ENCODE measurements around the gene S100PBP.
A peak's percentile ranks its signal among the peaks of the same experiment; 100 is the strongest.

S100PBP gene

DNA sequence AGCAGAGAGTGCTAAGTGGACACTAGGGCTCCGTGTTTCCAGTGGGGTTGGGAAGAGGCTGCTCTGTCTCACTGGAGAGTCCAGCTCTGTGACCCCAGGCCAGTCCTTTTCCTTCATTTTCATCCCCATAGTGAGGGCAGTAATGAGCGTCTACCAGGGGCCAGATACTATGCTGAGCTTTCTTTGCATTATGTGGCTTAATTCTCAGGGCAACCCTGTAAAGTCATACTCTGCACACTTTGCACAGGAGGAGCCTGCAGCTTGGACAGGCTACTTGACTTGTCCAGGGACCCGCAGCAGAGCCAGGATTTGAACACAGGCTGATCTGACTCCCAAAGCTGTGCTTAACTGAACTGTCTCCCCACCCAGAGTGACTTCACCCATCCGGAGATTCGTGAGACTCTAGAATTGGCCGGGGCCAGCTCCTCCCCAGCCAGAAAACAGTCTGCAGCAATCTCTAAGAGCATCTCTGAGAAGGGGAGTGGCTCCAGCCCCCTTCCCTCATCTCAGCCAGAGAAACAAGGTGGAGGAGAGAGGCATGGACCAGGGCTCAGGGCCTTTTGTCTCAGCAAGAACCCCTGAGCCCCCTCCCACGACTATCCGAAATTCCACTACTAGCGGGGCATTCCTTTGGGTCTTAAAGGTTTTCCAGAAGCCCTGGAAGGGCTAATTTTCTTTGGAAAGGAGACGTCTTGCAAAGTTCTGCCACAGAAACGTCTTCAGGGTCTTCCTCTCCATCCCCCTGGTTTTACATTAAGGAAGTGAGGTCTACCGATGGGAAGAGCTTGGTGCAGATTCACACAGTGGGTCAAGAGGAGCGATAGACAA is 54.1 kb downstream of the S100PBP start:
- peak; percentile 9 to 33 for DNase-seq

DNA sequence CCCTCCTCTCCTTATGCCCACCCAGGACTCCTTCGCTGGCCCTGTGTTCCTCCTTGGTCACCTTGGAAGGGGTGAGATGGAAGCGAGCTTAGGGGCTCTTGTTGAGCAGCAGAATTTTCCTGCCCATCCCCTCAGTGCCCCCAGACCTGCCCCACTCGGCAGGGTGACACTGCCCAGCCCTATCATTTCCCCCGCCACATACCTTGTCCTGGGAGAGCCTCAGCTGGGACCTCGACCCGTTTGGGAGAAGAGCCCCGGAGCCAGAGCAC is 54.7 kb downstream of the S100PBP start:
- no peak for DNase-seq

DNA sequence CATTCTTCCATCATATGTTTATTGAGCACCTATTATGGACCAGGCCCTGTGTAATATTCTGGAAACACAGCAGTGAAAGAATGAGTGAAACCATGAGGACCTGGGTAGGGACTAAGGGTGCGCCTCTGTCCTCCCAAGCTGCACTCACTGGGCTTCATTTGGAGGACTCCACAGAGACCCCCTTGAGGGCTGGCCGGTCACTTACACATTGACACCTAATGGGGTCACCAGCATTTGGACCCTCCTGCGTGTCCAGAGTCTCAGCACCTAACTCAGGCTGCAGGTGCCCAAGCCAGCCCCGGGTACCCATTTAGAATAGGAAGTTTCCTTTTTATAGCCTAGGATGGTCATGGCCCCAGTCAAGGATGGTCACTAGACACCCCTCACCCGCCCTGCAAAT is 56.0 kb downstream of the S100PBP start:
- DNase-seq = no peak

DNA sequence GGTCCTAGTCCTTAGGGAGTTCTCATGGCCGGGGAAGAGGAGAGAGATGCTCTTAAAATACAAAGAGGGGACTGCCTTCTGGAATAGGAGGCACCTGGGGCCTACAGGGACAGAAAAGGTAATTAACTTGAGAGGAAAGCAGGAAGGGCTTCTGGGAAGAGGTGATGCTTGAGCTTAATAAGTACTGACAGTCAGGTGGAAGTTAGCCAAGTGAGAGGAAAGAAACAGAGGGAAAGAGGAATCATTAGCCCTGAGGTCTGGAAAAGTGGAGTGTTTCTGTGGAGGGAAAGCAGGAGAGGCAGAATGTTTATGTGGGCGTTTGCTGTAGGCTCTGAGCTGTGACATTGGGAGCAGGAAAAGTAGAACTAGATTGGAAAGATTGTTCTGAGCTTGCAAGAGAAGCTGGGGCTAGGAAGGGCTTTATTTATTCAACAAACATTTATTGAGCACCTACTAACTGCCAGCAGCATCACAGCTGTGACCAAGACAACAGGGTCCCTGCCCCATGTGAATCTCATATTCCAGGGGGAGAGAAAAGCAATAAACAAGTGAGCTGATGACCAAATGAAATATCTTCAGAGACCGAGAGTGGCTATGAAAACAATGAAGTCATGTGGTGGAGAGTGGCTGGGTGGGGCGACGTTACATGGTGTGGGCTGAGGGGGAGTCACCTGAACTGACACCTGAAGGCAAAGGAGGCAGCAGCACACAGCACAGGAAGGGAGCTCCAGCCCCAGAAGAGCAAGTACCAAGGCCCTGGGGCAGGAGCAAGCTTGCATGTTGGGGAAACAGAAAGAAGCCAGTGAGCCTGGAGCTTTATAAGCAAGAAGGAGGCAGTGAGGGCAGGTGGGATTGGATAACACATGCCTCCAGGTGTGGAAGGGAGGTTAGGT is 57.7 kb downstream of the S100PBP start:
- DNase-seq = no peak

DNA sequence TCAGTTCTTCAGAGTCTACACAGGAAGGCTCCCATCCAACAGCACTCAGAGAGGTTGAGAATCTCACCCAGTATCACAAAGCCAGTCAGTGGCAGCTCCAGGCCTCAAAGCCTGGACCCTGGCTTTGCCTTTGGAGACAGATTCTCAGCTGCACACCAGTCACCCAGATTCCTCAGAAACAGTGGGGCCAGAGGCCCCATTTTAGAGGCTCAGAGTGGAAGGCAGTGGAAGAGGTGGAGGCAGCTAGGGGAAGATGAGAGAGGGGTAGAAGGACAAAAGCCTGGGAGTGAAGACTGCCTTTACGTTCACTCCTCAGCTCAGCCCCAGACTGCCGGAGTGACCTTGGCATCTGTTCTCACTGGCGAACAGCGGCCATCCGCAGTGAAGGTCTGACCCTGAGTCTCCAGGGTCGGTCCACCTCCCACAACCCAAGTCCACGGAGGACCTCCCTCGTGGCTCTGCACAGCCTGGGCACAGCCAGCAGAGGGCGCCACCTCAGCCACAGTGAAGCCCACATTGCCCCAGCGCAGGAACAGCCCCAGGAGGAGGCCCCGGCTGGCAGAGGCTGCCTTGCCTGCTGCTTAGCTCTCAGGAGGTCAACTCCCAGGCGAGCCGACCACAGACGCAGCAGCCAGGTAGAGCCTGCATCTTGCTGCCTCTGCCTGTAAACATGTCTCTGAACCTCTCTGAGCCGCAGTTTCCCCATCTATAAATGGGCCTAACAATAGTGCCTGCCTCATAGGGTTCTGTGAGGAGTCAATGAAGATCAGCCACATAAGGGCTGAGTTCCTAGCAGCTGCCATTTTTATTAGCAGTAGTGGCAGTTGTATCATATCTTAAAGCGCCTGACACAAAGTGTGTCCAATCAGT is 59.1 kb downstream of the S100PBP start:
- DNase-seq = peak; percentile 42 to 68

DNA sequence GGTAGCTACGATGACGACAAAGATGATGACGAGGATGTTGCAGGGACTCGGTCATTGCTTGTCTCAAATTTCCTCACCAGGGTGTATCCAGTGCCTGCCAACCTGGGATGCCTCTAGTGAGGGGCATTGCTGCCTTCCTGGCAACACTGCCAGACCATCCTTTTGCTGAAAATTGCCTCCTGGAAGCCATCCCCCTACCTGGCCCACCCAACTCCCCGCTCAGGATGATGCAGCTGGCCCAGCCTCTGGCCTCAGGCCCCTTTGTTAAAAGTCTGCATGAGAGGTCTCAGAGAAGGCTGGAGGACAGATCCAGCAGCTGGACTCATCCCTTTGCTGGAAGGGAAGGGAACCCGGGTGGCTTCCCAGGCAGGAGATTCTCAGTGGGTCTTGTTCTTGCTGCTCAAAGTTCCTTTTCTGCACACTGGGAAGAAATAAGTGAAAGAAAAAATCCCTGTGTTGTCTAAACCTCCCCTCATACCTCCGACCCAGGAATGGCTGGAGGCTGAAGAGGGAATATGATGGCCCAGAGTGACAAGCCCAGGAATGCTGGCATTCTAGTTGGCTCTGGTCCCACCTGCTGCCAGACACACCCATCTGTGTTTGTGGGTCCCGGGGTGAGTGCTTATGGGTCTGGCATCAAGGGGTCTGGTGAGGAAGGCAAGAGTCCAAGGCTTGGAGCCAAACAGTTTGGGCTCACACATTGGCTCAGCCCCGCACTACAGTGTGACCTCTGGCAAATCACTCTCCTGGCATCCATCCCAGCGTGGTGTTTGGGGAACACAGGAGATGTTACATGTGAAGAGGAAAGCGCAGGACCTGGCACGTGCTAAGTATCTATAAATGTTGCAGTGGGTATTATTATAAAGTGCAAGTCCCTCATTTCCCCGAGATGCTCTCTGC is 60.0 kb downstream of the S100PBP start:
- DNase-seq = no peak

DNA sequence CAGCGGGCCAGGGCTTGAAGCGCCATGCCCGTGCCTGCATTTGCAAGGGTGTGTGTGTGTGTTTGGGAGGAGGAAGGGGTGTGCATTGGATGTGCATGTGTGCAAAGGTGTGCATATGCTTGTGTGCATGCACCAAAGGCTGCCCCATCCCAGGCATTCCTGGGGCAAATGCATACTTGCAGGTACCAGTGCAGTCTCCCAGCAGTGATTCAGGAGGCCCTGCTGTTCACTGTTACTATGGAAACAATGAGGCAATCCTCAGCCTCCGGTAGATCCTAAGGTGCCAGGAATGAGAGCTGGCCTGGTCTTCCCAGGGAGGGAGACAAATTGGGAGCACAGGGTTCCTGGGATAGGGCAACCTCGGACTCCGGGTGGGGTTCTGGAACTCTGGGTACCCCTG is 60.7 kb downstream of the S100PBP start:
- peak; percentile 3 to 68 for DNase-seq

DNA sequence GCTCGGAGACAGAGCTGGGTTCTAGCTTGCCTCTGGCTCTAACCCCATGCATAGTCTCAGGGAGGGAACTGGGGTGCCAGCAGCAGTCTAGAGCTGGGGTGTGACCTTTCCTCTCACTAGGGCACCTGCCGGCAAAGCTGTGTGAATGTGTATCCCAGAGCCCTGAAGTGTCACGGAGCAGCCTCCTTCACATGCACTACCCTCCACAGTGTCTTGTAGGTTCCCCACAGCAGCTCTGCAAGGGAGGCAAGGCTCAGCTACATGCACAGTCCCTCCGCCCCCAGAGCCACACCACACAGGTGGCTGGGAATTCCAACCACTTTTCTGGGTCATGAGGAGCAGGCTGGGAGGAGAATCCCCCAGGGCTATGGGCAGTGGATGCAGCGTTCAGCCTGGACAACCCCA is 61.2 kb downstream of the S100PBP start:
- peak in 1 of 2 experiments; percentile 27 for DNase-seq

DNA sequence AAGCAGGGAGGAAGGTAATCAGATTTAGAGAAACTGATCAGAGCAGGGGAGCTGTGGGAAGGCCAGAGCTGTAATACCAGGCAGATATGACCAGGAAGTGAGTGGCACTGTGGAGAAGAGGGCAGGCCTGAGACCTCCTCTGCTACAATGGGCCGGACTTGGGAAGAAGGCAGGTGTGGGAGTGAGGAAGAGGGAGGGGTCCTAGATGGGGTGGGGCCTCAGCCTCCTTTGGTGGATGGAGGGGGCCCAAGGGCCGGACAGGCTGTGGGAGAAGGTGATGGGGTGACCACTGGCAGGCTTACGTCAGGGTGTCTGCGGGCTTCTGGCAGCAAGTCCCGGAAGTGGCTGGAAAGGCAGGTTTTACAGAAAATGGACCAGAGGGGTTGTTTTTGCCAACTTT is 63.8 kb downstream of the S100PBP start:
- DNase-seq = peak in 1 of 2 experiments; percentile 26

DNA sequence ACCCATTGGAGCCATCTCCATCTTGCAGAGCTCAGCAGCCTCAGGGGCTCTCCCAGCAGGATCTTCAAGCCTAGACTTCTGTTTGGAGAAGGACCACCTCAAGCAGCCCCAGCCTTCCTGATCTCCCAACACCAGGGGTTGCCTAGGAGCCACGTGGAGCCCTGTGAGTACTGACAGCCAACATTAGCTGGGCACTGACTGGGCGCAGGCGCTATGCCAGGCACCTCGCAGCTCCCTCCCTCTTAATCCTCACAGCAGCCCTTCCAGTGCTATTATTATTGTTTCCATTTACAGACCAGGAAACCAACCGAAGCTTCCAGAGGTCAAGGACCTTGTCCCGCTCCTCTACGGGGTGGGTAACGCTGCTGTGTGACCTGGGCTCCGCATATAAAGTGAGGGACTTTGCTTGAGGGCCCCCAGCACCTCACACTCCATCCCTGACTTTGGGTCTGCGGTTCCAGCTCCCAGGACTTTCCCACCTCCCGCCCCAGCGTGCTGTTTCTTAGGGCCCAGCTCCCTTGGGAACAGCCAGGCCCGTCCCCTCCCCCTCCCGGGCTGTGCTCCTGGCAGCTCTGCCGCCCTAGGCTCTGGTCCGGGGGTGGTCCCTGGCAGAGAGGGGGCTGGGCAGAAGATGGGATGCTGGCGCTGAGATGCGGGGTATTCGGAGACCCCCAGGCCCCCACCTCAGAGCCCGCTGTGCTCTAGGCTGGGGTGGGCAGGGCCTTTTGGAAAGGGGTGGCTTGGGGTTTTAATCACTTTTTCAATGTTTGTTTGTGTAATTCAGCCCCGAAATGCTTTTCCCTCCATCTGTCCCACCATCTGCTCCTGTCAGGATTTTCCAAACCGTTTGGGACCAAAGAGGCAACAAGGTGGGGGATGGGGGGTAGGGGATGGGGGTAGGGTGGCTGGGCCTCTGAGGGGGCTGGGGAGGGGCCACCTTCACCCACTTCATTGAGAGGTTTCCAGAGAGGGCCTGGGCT is 64.7 kb downstream of the S100PBP start:
- DNase-seq = peak; percentile 96 to 98

DNA sequence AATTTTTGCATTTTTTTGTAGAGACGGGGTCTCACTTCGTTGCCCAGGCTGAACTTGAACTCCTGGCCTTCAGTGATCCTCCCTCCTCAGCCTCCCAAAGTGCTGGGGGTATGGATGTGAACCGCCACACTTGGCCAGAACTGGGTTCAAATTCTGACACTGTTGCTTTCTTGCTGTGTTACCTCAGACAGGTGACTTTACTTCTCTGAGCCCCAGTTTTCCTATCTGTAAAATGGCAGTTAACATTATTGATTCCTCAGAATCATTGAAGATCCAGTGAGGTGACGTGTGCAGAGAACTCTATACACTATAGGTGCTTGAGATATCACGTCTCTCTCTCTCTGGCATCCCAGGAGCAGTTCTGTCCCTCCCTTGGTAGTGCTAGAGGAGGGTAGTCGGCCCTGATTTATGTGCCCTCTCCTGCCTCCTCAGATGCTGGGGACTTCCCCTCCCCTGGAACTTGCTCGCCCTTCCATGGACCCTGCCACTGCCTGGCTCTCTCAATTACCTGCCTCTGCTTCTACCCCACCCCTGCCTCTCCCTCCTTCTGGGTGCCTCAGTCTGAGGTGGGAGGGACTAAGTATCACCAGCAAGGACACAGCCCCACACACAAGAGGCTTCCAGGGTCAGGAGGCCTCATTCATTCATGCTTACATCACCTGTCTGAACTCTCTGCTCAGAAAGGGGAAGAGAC is 66.0 kb downstream of the S100PBP start:
- DNase-seq = peak; percentile 38 to 53

DNA sequence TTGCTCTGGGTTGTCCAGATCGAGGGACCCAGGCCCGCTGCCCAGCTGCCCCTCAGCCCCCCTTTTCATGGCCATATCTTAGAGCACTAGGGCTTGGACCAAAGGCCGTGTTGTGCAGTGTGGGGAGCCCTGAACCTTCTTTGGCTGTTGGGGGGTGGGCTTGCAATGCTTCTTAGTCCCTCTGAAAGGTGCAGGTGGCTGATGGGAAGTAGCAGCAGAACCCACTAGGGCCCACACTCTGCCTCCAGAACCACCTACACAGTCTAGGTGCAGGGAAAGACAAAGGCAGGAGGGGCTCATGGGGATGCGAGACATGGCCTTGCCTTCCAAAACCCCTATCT is 66.5 kb downstream of the S100PBP start:
- no peak for DNase-seq

DNA sequence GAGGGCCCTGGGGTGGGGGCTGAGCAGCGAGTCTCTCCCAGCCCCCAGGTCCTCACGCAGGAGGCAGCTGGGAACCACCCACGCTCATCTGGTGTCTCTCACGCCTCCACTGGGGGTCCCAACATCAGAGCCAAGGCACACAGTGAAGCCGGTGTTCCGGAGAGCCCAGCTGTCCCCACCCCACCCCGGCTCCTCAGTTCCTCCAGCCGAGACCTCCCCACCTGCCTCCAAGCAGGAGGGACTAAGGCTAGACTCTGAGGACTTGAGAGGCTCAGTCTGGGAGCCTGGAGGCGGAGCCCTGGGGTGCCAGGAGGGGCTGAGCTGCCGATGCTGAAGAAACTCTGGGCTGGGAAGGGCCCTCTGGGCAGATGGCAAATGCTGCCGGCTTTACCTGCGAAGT is 67.3 kb downstream of the S100PBP start:
- peak; percentile 93 to 95 for DNase-seq

DNA sequence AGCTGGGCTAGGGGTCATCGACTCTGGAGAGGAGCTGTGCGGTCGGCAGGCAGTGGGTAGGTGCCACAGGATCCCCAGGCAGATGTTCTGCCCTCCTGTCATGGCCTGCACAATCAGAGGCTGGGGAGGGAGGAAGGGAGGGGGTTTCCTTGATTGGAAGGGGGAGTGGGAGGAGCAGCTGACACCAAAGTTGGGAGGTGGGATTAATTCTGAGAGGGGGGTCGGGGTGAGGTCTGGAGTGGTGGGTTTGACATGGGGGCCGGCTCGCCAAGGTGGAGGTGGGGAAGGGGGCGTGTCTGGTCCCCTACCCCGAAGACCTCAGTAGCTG is 68.2 kb downstream of the S100PBP start:
- DNase-seq = peak; percentile 77 to 83

DNA sequence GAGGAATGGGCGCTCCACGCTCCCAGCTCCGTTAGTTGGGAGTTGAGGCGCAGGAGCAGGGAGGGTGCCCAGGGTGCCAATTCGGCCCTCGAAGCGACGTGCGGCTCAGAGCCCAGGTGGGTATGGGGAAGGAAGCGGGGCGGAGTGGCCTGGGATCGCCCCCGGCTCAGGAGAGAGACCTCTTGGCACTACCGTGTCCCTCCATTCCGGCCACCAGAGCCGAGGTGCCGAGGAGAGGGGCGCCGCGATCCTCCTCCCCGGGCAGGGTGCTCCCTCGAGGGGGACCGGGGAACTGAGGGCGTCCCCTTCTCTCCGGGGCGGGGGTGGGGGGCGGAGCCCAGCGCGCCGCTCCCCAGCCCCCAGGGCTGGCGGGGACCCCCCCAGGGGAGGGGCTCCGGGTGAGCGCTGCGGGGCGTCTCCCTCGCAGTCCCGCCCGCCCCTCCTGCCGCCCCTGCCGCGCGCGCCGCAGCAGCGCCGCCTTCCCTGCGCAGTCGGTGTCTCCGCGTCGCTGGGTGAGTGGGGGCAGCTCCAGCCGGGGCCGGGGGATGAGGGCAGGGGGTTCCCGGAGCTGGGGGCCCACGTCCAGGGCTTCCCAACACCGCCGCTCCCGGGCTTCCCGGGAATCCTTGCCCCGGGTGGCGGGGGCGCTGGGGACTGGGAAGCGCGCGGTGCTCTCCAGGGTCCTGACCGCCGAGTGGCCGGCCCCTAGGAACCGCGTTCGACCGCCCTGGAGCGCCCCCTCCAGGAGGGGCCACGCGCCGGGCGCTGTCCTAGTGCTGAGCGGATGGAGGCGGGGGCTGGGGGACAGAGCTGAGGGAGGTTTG is 68.8 kb downstream of the S100PBP start, which contains the start of gene HPCA:
Gene HPCA (plus strand): TSS at position 488 of the 824 bp plus-strand sequence. CDS start 2,408 bp downstream, outside the sequence.
- peak; percentile 51 to 70 for DNase-seq

DNA sequence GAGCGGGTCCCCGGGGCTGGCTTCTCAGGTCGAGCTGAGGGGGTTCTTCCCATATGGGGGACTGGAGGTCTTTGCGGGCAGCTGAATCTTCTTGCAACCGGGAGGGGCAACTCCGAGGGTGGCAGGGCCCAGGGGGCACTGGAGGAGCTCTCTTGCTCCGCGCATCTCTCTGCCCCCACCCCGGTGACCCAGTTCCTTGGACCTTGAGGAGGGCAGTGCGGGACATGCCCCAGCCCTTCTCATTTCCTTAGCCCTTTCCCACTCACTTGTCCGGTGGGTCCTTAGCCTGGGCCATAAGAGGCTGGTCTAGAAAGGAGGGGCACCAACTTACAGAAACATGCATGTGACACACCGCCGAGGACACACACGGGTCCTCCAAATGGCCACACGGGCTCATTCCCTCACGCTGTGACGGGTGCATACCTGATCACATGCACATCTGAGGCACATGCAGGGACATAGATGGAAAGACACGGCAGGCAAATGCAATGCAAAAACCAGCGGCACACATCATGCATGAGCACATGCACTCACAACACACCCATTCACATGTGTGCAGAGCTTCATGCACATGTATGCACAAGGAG is 69.5 kb downstream of the S100PBP start:
- no peak for DNase-seq

DNA sequence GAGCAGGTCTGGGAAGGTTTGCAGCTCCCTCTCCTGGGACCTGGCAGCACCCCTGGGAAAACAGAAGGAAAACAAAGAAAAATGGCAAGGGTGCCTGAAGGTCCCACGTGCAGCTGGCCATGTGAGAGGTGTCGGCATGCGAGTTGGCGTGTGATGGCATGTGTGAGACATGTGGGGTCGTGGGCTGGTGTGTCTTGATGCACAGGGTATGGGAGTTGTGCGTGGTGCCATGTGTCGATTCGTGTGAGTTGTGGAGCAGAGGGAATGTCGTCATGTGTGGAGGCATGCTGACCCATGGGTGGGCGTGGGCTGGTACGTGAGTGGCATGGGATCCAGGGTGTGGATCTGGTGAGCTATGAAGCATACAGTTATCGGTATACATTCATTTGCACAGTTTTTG is 70.2 kb downstream of the S100PBP start:
- no peak for DNase-seq

DNA sequence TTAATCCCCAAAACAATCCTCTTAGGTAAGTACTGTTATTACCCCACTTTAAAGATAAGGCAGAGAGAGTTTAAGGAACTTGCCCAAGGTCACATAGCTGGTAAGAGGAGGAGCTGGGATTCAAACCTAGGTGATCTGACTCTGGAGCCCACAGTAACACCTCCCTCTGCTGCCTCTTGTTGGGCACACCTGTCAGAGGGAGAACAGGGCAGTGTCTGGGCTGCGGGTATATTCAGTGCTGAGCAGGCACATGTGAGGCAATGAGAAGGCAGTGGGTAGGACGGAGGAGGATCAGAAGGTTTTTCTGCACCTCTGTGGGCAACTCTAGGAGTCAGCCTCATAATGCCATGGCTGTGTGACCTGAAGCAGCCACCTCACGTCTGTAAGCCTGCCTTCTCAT is 70.7 kb downstream of the S100PBP start:
- no peak for DNase-seq

Data from NCI-H524 (cell line).